Measurements from ENCODE around the gene XRN2. TPM values are rescaled to one million over a fixed set of nuclear protein-coding genes. Genes with fewer than 3 reads are reported as not detected.

XRN2 gene
- total and polyA plus RNA-seq, 2 of the 13 experiments (the other 11 are each of a cell fraction or from before 2014, with no cell fraction given): 90.3 to 171 TPM

DNA sequence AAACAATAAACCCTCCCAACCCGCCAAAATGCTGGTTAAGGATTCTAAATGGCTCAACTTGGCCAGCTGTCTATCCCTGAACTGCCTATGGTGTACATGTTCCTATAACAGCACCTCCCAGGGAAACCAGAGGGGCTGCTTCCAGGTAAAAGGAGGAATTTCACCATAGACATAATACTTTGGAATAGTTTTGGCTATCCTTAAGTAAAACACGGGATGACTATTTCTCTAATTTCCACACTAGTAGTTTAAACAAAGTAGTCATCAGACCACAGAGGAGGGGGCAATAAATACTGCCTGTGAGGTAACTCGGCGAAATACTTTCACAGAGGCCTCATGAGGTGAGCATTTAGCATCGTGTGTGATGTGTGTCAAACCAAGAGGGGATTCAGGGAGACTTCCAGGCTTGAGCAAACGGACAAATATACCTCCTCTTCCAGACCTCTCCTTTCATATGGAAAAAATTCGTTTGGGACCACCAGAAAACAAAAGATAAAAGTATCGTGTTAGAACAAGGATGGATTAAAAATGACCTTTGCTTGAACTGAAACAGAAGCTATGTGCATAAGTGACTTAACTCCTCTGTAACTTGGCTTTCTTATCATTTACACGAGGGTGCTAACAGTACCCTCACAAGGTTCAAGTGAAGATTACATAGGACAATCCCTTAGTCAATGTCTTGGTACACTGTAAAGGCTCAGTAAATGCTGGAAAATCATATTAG is 1.0 kb upstream of the XRN2 start (continued):
- TF ChIP-seq ATF7 (IDR thresholded peaks at IDR 0.05): no peak
- TF ChIP-seq ATF7 (CRISPR knock-in tag; IDR thresholded peaks at IDR 0.05): no peak
- TF ChIP-seq KDM3A (CRISPR knock-in tag; IDR thresholded peaks at IDR 0.05; ENCODE audit: low read depth): no peak
- TF ChIP-seq FIP1L1 (IDR thresholded peaks at IDR 0.05; ENCODE audit: borderline replicate concordance, insufficient read depth, low read depth, low read length): no peak
- no peak for TF ChIP-seq ZNF7 (CRISPR knock-in tag; IDR thresholded peaks at IDR 0.05)
- TF ChIP-seq BHLHE40 (IDR thresholded peaks at IDR 0.05; ENCODE audit: low read length): no peak
- no peak for TF ChIP-seq ZSCAN20 (CRISPR knock-in tag; IDR thresholded peaks at IDR 0.05; ENCODE audit: borderline replicate concordance)
- TF ChIP-seq ZSCAN12 (CRISPR knock-in tag; IDR thresholded peaks at IDR 0.05): no peak
- TF ChIP-seq RFX1 (IDR thresholded peaks at IDR 0.05): no peak
- TF ChIP-seq MEF2D (CRISPR knock-in tag; IDR thresholded peaks at IDR 0.05): 0 out of 2 replicates have a peak, but pooled peaks have one; percentile 22
- no peak for TF ChIP-seq KAT7 (CRISPR knock-in tag; IDR thresholded peaks at IDR 0.05; ENCODE audit: borderline replicate concordance)
- TF ChIP-seq, protein P1, sequence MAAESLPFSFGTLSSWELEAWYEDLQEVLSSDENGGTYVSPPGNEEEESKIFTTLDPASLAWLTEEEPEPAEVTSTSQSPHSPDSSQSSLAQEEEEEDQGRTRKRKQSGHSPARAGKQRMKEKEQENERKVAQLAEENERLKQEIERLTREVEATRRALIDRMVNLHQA (CRISPR knock-in tag; IDR thresholded peaks at IDR 0.05): no peak
- TF ChIP-seq, protein P2, sequence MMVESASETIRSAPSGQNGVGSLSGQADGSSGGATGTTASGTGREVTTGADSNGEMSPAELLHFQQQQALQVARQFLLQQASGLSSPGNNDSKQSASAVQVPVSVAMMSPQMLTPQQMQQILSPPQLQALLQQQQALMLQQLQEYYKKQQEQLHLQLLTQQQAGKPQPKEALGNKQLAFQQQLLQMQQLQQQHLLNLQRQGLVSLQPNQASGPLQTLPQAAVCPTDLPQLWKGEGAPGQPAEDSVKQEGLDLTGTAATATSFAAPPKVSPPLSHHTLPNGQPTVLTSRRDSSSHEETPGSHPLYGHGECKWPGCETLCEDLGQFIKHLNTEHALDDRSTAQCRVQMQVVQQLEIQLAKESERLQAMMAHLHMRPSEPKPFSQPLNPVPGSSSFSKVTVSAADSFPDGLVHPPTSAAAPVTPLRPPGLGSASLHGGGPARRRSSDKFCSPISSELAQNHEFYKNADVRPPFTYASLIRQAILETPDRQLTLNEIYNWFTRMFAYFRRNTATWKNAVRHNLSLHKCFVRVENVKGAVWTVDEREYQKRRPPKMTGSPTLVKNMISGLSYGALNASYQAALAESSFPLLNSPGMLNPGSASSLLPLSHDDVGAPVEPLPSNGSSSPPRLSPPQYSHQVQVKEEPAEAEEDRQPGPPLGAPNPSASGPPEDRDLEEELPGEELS (CRISPR knock-in tag; IDR thresholded peaks at IDR 0.05): no peak
- no peak; the same call in 1 of the 2 replicates for TF ChIP-seq GTF3A (CRISPR knock-in tag; conservative IDR thresholded peaks at IDR 0.05)
- TF ChIP-seq ZFX (CRISPR knock-in tag; IDR thresholded peaks at IDR 0.05; ENCODE audit: low read depth): no peak
- no peak for TF ChIP-seq KLF12 (CRISPR knock-in tag; IDR thresholded peaks at IDR 0.05; ENCODE audit: borderline replicate concordance)
- 0 out of 2 replicates have a peak, but pooled peaks have one; percentile 48 for TF ChIP-seq PAF1 (CRISPR knock-in tag; IDR thresholded peaks at IDR 0.05)
- TF ChIP-seq, protein P3, sequence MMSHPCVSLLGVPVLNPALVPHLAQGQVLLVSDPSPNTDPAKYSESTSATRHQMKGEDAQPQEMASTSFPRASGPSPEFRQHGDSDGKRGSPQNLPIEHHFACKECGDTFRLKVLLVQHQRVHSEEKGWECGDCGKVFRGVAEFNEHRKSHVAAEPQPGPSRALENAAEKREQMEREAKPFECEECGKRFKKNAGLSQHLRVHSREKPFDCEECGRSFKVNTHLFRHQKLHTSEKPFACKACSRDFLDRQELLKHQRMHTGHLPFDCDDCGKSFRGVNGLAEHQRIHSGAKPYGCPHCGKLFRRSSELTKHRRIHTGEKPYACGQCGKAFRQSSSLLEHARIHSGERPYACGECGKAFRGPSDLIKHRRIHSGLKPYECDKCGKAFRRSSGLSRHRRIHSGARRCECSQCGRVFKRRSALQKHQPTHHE (CRISPR knock-in tag; IDR thresholded peaks at IDR 0.05; ENCODE audit: borderline replicate concordance): no peak
- no peak for TF ChIP-seq ZNF230 (CRISPR knock-in tag; IDR thresholded peaks at IDR 0.05)
- TF ChIP-seq ZNF207 (IDR thresholded peaks at IDR 0.05; ENCODE audit: borderline replicate concordance): no peak
- TF ChIP-seq, protein P4, sequence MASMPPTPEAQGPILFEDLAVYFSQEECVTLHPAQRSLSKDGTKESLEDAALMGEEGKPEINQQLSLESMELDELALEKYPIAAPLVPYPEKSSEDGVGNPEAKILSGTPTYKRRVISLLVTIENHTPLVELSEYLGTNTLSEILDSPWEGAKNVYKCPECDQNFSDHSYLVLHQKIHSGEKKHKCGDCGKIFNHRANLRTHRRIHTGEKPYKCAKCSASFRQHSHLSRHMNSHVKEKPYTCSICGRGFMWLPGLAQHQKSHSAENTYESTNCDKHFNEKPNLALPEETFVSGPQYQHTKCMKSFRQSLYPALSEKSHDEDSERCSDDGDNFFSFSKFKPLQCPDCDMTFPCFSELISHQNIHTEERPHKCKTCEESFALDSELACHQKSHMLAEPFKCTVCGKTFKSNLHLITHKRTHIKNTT (CRISPR knock-in tag; IDR thresholded peaks at IDR 0.05): 0 out of 2 replicates have a peak, but pooled peaks have one; percentile 45
- TF ChIP-seq, protein P5, sequence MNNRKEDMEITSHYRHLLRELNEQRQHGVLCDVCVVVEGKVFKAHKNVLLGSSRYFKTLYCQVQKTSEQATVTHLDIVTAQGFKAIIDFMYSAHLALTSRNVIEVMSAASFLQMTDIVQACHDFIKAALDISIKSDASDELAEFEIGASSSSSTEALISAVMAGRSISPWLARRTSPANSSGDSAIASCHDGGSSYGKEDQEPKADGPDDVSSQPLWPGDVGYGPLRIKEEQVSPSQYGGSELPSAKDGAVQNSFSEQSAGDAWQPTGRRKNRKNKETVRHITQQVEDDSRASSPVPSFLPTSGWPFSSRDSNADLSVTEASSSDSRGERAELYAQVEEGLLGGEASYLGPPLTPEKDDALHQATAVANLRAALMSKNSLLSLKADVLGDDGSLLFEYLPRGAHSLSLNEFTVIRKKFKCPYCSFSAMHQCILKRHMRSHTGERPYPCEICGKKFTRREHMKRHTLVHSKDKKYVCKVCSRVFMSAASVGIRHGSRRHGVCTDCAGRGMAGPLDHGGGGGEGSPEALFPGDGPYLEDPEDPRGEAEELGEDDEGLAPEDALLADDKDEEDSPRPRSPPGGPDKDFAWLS (CRISPR knock-in tag; IDR thresholded peaks at IDR 0.05; ENCODE audit: borderline replicate concordance): no peak; the same call in 1 of the 2 replicates
- 0 out of 2 replicates have a peak, but pooled peaks have one; percentile 36 for TF ChIP-seq HOXA5 (CRISPR knock-in tag; IDR thresholded peaks at IDR 0.05)
- no peak for TF ChIP-seq SRSF4 (IDR thresholded peaks at IDR 0.05; ENCODE audit: low read depth, low read length, poor library complexity, severe bottlenecking)
- TF ChIP-seq ZNF431 (CRISPR knock-in tag; IDR thresholded peaks at IDR 0.05; ENCODE audit: borderline replicate concordance, low read depth): 0 out of 2 replicates have a peak, but pooled peaks have one; percentile 56

Measured in HepG2 (cell line).